NCI-H128 (cell line): ENCODE data around the gene NPAS1.
"Not testable (repeated sequence)": the region's sequence is repeated elsewhere in the genome, so short reads cannot be mapped to it uniquely, and the experiment has no call there.

Experiments
- DNase-seq: peaks from one replicate; lab custom pipeline; 2025; ENCODE audit not compliant: unreplicated experiment; lab: John Stamatoyannopoulos, UW

NPAS1 gene

GRCh38 chr19:47074621-47075020 is 55.0 kb downstream of the NPAS1 start:
- DNase-seq: no peak

- no peak for DNase-seq
These were observed 55.7 kb downstream of the NPAS1 start for GRCh38 chr19:47075179-47075810.

GRCh38 chr19:47075941-47076340 is 56.3 kb downstream of the NPAS1 start:
- no peak for DNase-seq

GRCh38 chr19:47078351-47078750 is 58.7 kb downstream of the NPAS1 start:
- not testable (repeated sequence) for DNase-seq

GRCh38 chr19:47081095-47081494 is 61.5 kb downstream of the NPAS1 start:
- DNase-seq: no peak

GRCh38 chr19:47082493-47082892 is 62.9 kb downstream of the NPAS1 start:
- no peak for DNase-seq

GRCh38 chr19:47084879-47085439 is 65.3 kb downstream of the NPAS1 start:
- no peak for DNase-seq

GRCh38 chr19:47086280-47086679 is 66.6 kb downstream of the NPAS1 start:
- DNase-seq: no peak

GRCh38 chr19:47089767-47090350 is 70.2 kb downstream of the NPAS1 start:
- no peak for DNase-seq

- DNase-seq: no peak
These were observed 73.6 kb downstream of the NPAS1 start for GRCh38 chr19:47093254-47093653.

- DNase-seq: no peak
These were observed 74.2 kb downstream of the NPAS1 start for GRCh38 chr19:47093841-47094240.

GRCh38 chr19:47094557-47095475 is 75.2 kb downstream of the NPAS1 start:
- DNase-seq: no peak
